B cell (primary cell): Measurements from ENCODE around the gene SGF29. TPM values are rescaled to one million over a fixed set of nuclear protein-coding genes. Genes with fewer than 3 reads are reported as not detected.
A peak's percentile ranks its signal among the peaks of the same experiment; 100 is the strongest.

Source experiments
- ATAC-seq: fragments of 200-7000 bp; cut with Tn5 transposase; one replicate; pipeline ENCODE4 v1.10.0; 2021; ENCODE audit warnings: low read depth, mild to moderate bottlenecking, moderate number of reproducible peaks, moderate library complexity
- CTCF ChIA-PET: fragments of 350-600 bp; sonication (Branson Sonifier 250); formaldehyde crosslinking; loops from one replicate; lab custom pipeline; 2021; ENCODE audit warnings: antibody characterized with exemption, inconsistent platforms; lab: Charles Lee
- POLR2A ChIA-PET: fragments of 350-600 bp; sonication (Branson Sonifier 250); formaldehyde crosslinking; loops from one replicate; lab custom pipeline; 2021; ENCODE audit warnings: antibody characterized with exemption; lab: Charles Lee
- DNase-seq: peaks from one replicate; pipeline ENCODE4 v3.0.0; 2013
- H2AFZ ChIP-seq: 2 replicates; pipeline ENCODE4 v1.6.1; 2012; ENCODE audit warnings: mild to moderate bottlenecking, low read depth, low read length; ENCODE audit not compliant: insufficient read depth, poor library complexity, severe bottlenecking
- H3K27ac ChIP-seq, 2 donors: 1 replicate in 1 of 2; 2 replicates in 1 of 2; pipeline ENCODE4 v1.5.1; 2012 to 2013; ENCODE audit warnings: low read length in 2 of 2, mild to moderate bottlenecking in 2 of 2, moderate library complexity in 1 of 2
- H3K27me3 ChIP-seq, 4 experiments: fragments of 200-600 bp in 1 of 4; sonication (generic) in 1 of 4; replicated peaks in 1 of 4; 1 replicate in 2 of 4; 2 replicates in 2 of 4; pipeline versions ENCODE4 v1.6.1 to v1.7.0; 2013 to 2016; ENCODE audit warnings: low read length in 3 of 4, mild to moderate bottlenecking in 2 of 4, mixed read lengths in 1 of 4, moderate library complexity in 1 of 4; ENCODE audit not compliant: insufficient read depth in 4 of 4, control insufficient read depth in 3 of 4; ENCODE audit errors: control extremely low read depth in 1 of 4
- H3K36me3 ChIP-seq, 2 experiments: replicated peaks in 1 of 2; 1 replicate in 1 of 2; 2 replicates in 1 of 2; pipeline versions ENCODE4 v1.6.1 to v1.7.1; 2013; ENCODE audit warnings: low read length in 1 of 2; ENCODE audit not compliant: insufficient read depth in 2 of 2, control insufficient read depth in 1 of 2; ENCODE audit errors: control extremely low read depth in 1 of 2, extremely low read depth in 1 of 2
- H3K4me1 ChIP-seq, 2 donors: fragments of 200-600 bp in 1 of 2; sonication (generic) in 1 of 2; 1 replicate in 1 of 2; 2 replicates in 1 of 2; pipeline versions ENCODE4 v1.5.1 to v1.6.1; 2013 to 2017; ENCODE audit warnings: low read length in 2 of 2; ENCODE audit not compliant: control insufficient read depth in 2 of 2, insufficient read depth in 2 of 2
- H3K4me2 ChIP-seq: replicated peaks from 2 replicates; pipeline ENCODE3; 2012; ENCODE audit warnings: mild to moderate bottlenecking, low read depth, low read length; ENCODE audit not compliant: poor library complexity, severe bottlenecking
- H3K4me3 ChIP-seq, 5 experiments: fragments of 200-600 bp in 1 of 5; sonication (generic) in 1 of 5; 1 replicate in 3 of 5; 2 replicates in 2 of 5; pipeline versions ENCODE4 v1.5.1 to v1.7.0; 2011 to 2016; ENCODE audit warnings: low read length in 4 of 5, mild to moderate bottlenecking in 4 of 5, low read depth in 2 of 5, control low read depth in 1 of 5, moderate library complexity in 1 of 5; ENCODE audit not compliant: insufficient read depth in 1 of 5; ENCODE audit errors: control extremely low read depth in 1 of 5, extremely low read depth in 1 of 5
- H3K79me2 ChIP-seq: fragments of 200-600 bp; sonication (generic); one replicate; pipeline ENCODE4 v1.6.0; 2016; ENCODE audit warnings: low read length; ENCODE audit not compliant: control insufficient read depth, insufficient read depth
- H3K9ac ChIP-seq: fragments of 200-600 bp; sonication (generic); 2 replicates; pipeline ENCODE4 v1.6.1; 2017; ENCODE audit warnings: mild to moderate bottlenecking, low read length, moderate library complexity
- H3K9me3 ChIP-seq, 3 donors: one replicate each; pipeline versions ENCODE4 v1.6.1 to v1.7.1; 2013; ENCODE audit warnings: low read length in 2 of 3; ENCODE audit not compliant: control insufficient read depth in 2 of 3, insufficient read depth in 1 of 3; ENCODE audit errors: control extremely low read depth in 1 of 3
- H4K20me1 ChIP-seq: 2 replicates; pipeline ENCODE4 v1.6.0; 2012; ENCODE audit warnings: mild to moderate bottlenecking, low read length; ENCODE audit not compliant: insufficient read depth, control insufficient read depth, poor library complexity, severe bottlenecking
- H3K27ac Mint-ChIP-seq: one replicate; pipeline ENCODE4 v1.8.0; 2021; ENCODE audit warnings: mixed read lengths
- H3K27me3 Mint-ChIP-seq: one replicate; pipeline ENCODE4 v1.8.0; 2021; ENCODE audit warnings: mixed read lengths
- H3K4me1 Mint-ChIP-seq: one replicate; pipeline ENCODE4 v1.8.0; 2021; ENCODE audit warnings: mixed read lengths
- H3K4me3 Mint-ChIP-seq: one replicate; pipeline ENCODE4 v1.8.0; 2021; ENCODE audit warnings: mixed read lengths
- H3K9me3 Mint-ChIP-seq: one replicate; pipeline ENCODE4 v1.8.0; 2022; ENCODE audit warnings: mixed read lengths; ENCODE audit not compliant: insufficient read depth
- CTCF ChIP-seq: fragments of 200-600 bp; IDR thresholded peaks from one replicate; pipeline ENCODE4 v1.8.0; 2022; ENCODE audit warnings: antibody characterized with exemption, mild to moderate bottlenecking
- EZH2 ChIP-seq: IDR thresholded peaks from 2 replicates; pipeline ENCODE4 v1.6.1; 2012; ENCODE audit warnings: borderline replicate concordance, low read depth, mild to moderate bottlenecking, moderate library complexity, low read length; ENCODE audit not compliant: insufficient read depth, poor library complexity, severe bottlenecking
- WGBS: methylation state at CpG from one replicate; pipeline ENCODE4 v1.1.5; 2013; ENCODE audit warnings: missing lambda C conversion rate; ENCODE audit not compliant: insufficient coverage; 5-methylcytosine and 5-hydroxymethylcytosine counted together
- intact Hi-C: fragments of 100-400 bp; cut with micrococcal nuclease; formaldehyde crosslinking; loops from one replicate; pipeline ENCODE4 v1.10.0; 2022
- polyA plus RNA-seq: library from polyadenylated mRNA; depleted of rRNA; stranded (reverse); fragments of >200 nt; gene quantifications from 2 replicates; pipeline ENCODE4 v1.2.3, GENCODE V29; 2012
- total RNA-seq, 2 donors: library from RNA; stranded (reverse); fragments of 120-200 nt in 1 of 2; gene quantifications; 1 replicate in 1 of 2; 2 replicates in 1 of 2; pipeline versions ENCODE4 v1.2.3 to v1.2.4, GENCODE V29; 2013 to 2022

The SGF29 gene
- total and polyA plus RNA-seq, 2 donors (not counting 1 experiment from before 2014, with no cell fraction given), result 24.0 to 52.9 TPM

GRCh38 chr16:28569968-28570752, 16.4 kb downstream of the SGF29 start:
- intact Hi-C loops, result no loop called here
- CTCF ChIA-PET, result no interaction called here
- Histone ChIP-seq H3K36me3 (peaks cover 0 to 2% of the 10 kb centered on the region in 2 experiments), H3K9ac (no peak overlapping the region), H4K20me1 (peaks cover 66% of the 10 kb centered on the region), H3K9me3 (peaks cover 0 to 17% (median 7%) of the 10 kb centered on the region in 3 donors), H3K79me2 (peaks cover 74% of the 10 kb centered on the region), H3K27ac (no peak overlapping the region), H3K4me3 (no peak overlapping the region), H3K4me2 (no peak overlapping the region), H2AFZ (no peak overlapping the region), H3K27me3 (no peaks in the 10 kb centered on the region), H3K4me1 (no peaks in the 10 kb centered on the region)
- no peak overlapping the region for H3K4me3 Mint-ChIP-seq
- H3K27me3 Mint-ChIP-seq, result no peaks in the 10 kb centered on the region
- ATAC-seq (no peak), DNase-seq (no peak)
- H3K27ac Mint-ChIP-seq, result no peak overlapping the region
- POLR2A ChIA-PET, result no interaction called here
- H3K9me3 Mint-ChIP-seq, result peaks cover 7% of the 10 kb centered on the region
- peaks cover 5% of the 10 kb centered on the region for H3K4me1 Mint-ChIP-seq
- TF ChIP-seq CTCF (no peak), EZH2 (no peak)
- WGBS, result no CpG with 5 or more reads among the region's 4 CpGs

GRCh38 chr16:28572696-28573510, 19.2 kb downstream of the SGF29 start:
- peak overlapping the region in 1 of 2 donors; percentile 9 for H3K27ac ChIP-seq
- Mint-ChIP-seq H3K4me3 (no peak overlapping the region), H3K27ac (no peak overlapping the region), H3K27me3 (no peaks in the 10 kb centered on the region), H3K9me3 (no peaks in the 10 kb centered on the region), H3K4me1 (peaks cover 3% of the 10 kb centered on the region)
- no peak overlapping the region for H3K4me2 ChIP-seq
- H4K20me1 ChIP-seq, result peaks cover 54% of the 10 kb centered on the region
- 77% methylated on average over 15 of the region's 15 CpGs for WGBS
- H3K27me3 ChIP-seq, result no peaks in the 10 kb centered on the region
- H3K4me1 ChIP-seq, result no peaks in the 10 kb centered on the region
- H3K9me3 ChIP-seq, result no peaks in the 10 kb centered on the region
- no peak overlapping the region for H2AFZ ChIP-seq
- intact Hi-C loops, result no loop called here
- DNase-seq (no peak), ATAC-seq (no peak)
- peaks cover 67% of the 10 kb centered on the region for H3K79me2 ChIP-seq
- TF ChIP-seq EZH2 (no peak), CTCF (no peak)
- no peak overlapping the region for H3K9ac ChIP-seq
- ChIA-PET CTCF (interaction anchor here (0.6 kb wide), 1 partner anchor 317 kb away, joined by 3 read pairs; no protein-coding TSS in a partner anchor), POLR2A (no interaction called here)
- no peak overlapping the region for H3K4me3 ChIP-seq
- peaks cover 0 to 3% of the 10 kb centered on the region in 2 experiments for H3K36me3 ChIP-seq
